NCI-H460 (cell line): ENCODE measurements around the gene GPR137C. TPM values are rescaled to one million over a fixed set of nuclear protein-coding genes. Genes with fewer than 3 reads are reported as not detected.

Experiments used
- DNase-seq: peaks from one replicate; pipeline ENCODE4 v3.0.0-alpha.2; 2016; ENCODE audit warnings: low read depth; ENCODE audit errors: extremely low read depth
- polyA plus RNA-seq: library from polyadenylated mRNA; depleted of rRNA; stranded (reverse); fragments of >200 nt; gene quantifications from 2 replicates; pipeline ENCODE4 v1.2.3, GENCODE V29; 2014; cell fraction: nucleus; rRNA removed
- total RNA-seq: library from RNA; depleted of rRNA; stranded (reverse); fragments of >200 nt; shearing (Covaris generic); gene quantifications from 2 replicates; pipeline ENCODE4 v1.2.3, GENCODE V29; 2014; rRNA removed

The GPR137C gene, protein sequence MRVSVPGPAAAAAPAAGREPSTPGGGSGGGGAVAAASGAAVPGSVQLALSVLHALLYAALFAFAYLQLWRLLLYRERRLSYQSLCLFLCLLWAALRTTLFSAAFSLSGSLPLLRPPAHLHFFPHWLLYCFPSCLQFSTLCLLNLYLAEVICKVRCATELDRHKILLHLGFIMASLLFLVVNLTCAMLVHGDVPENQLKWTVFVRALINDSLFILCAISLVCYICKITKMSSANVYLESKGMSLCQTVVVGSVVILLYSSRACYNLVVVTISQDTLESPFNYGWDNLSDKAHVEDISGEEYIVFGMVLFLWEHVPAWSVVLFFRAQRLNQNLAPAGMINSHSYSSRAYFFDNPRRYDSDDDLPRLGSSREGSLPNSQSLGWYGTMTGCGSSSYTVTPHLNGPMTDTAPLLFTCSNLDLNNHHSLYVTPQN
- total RNA-seq, result not detected in 2 replicates
- not detected in 2 replicates for polyA plus RNA-seq

GRCh38 chr14:52552063-52552988, at the start of gene GPR137C, which contains the start of gene TXNDC16:
TSS of gene GPR137C (plus strand) at chr14:52552836. CDS start at chr14:52553148, 312 bp downstream.
TSS of gene TXNDC16 (minus strand) at chr14:52552505. CDS start at chr14:52543557, 8,948 bp downstream.
- DNase-seq, result peak; percentile 99

- DNase-seq, result no peak
Measured at GRCh38 chr14:52513249-52513648, 39.4 kb upstream of the GPR137C start.

- no peak for DNase-seq
Measured at GRCh38 chr14:52514046-52514811, 38.4 kb upstream of the GPR137C start.

GRCh38 chr14:52522033-52522432, 30.6 kb upstream of the GPR137C start:
- no peak for DNase-seq

DNA sequence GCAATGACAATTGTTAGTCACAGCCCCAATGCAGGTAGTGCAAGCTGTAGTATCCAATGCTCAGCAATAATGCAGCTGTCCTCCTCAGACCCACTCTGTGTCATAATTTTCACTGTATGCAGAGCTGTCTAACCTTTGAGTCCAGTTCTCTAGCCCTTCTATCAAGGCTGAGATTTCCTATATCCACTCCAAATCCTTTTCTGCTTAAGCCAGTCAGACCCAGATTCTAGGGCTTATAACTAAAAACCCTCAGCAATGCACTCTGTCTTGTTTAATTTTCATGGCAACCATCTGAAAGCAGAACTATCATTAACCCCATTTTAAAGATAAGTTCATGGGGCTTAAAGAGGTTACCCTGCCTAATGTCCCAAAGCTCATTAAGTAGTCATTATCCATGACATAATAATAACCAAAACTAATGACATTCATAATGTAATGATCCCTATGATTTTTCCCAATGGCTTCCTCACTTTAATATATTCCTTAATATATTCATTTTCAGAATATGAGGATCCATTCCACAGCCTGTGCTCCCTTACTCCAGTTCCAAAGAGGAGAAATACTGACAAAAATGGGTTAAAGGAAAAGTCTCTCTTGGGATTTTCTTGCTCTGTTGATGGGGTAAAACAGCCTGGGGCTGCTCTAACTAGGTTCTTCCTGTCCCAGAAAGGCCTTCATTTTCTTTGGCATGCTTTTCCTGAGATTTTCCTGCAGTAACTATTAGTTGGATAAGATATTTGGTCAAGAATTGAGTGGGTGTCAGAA, 29.9 kb upstream of the GPR137C start:
- no peak for DNase-seq

DNA sequence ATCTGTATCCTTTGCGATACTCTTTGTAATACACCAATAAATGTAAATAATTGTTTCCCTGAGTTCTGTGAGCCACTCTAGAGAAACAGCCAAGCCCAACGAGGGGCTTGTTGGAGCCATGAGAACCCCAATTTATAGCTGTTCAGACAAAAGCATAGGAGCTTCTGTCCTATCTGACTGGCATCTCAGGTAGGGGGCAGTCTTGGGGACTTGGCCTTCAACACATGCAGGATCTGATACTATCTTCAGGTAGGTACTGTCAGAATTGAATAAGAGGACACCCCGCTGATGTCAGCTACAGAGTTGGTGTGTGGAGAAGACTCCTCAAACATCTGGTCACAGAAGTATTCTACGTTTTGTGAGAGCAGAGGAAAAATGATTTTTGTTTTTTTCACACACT, 25.6 kb upstream of the GPR137C start:
- DNase-seq, result no peak

GRCh38 chr14:52531481-52531880, 21.2 kb upstream of the GPR137C start:
- no peak for DNase-seq

DNA sequence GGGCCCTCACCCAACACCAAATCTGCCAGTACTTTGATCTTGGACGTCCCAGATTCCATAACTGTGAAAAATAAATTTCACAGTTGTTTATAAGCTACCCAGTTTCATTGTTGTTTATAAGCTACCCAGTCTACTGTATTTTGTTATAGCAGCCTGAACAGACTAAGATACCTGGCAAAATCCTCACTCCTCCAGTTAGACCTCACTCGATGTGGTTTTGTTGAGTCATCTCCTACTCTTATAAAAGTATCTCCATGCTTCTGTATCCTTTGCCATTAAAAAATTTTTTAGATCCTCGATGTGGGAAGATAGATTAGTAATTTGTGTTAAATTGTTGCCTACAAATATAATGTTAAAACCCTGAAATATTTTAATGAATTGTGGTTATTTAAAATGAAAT, 16.4 kb upstream of the GPR137C start:
- DNase-seq, result no peak

- DNase-seq, result no peak
Measured at GRCh38 chr14:52538623-52539022, 14.0 kb upstream of the GPR137C start.

DNA sequence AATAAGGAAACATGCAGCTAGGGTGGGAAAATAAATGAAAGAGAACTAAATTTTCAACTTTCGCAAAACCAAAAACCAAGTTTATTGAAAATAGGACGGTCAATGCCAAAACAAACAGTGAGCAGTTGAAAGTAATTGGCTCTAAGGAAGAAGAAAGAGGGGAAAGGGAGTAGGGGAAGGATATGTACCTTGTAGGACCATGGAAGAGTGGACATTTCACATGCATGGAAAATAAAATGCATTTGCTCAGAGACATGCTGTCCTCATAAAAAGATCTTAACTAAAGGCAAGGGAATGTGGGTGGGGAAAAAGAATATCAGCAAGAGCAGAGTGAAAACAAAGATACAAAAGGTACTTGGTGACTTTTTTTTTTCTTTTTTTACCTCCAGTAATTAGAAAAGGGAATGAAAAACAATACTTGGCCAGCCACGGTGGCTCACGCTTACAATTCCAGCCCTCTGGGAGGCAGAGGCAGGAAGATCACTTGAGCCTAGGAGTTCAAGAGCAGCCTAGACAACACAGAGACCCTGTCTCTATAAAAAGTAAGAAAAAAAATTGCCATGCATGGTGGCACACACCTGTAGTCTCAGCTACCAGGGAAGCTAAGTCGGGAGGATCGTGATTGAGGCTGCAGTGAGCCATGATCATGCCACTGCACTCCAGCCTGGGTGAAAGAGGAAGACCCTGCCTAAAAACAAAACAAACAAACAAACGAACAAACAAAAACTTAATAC, 6.9 kb upstream of the GPR137C start:
- DNase-seq, result no peak

DNA sequence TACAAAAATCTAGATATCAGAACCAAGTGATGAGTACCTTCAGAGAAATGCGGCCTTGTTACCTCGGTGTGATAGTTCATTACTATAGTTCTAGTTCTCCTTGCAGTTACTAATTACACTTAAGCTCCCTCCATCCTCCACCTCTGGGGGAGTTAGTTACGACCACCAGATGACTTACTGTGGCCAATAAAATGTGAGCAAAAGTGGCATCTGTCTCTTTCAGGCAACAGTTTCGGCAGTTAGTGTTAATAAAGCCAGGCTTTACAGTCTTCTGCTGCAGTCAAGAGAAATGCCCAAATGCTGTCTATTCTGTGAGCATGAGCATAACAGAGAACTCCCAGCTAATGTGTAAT, 6.3 kb upstream of the GPR137C start:
- DNase-seq, result no peak

GRCh38 chr14:52547027-52547426, 5.6 kb upstream of the GPR137C start:
- DNase-seq, result no peak

GRCh38 chr14:52547526-52547925, 5.1 kb upstream of the GPR137C start:
- no peak for DNase-seq

DNA sequence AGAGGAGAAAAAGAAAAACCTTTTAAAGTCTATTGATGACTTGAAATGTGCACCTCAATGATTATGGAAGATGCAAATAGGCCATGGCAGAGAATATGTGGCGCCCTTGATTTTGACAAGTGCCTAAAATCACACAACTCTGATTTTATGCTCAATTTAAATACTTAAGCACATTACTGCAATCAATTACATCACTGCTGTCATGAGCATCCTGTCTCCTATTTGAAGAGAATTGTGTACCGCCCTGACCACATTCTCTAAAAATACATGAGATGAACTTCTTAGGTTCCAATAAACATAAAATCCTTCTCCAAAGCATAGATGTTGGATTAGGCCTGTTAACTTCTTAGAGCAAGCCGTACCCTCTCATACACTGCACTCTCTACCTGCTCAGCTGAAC, 2.0 kb upstream of the GPR137C start:
- no peak for DNase-seq

- DNase-seq, result no peak
Measured at GRCh38 chr14:52551205-52551604, 1.4 kb upstream of the GPR137C start.

DNA sequence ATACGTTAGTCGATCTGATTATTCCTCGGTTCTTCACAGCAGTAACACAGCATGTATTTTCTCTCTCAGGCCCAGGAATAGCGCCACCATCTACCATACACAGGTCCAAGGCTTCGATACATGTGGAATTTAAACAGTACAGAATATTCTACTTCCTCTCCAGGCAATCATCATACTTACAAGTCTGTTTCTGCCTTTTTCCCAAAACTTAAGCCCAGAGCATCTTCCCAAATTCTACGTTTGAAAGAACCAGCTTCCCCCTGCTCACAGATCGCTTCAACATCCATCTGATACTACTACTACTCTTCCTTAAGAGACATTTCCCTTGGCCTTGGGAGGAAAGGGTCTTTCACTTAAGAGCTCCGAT, 957 bp upstream of the GPR137C start:
- no peak for DNase-seq

- DNase-seq, result no peak
Measured at GRCh38 chr14:52553002-52553670, 500 bp downstream of the GPR137C start.

GRCh38 chr14:52553671-52554575, 1.3 kb downstream of the GPR137C start:
- peak; percentile 39 for DNase-seq
